ENCODE data around the gene JUND.
"Not testable (repeated sequence)": the region's sequence is repeated elsewhere in the genome, so short reads cannot be mapped to it uniquely, and the experiment has no call there.

Gene JUND

DNA sequence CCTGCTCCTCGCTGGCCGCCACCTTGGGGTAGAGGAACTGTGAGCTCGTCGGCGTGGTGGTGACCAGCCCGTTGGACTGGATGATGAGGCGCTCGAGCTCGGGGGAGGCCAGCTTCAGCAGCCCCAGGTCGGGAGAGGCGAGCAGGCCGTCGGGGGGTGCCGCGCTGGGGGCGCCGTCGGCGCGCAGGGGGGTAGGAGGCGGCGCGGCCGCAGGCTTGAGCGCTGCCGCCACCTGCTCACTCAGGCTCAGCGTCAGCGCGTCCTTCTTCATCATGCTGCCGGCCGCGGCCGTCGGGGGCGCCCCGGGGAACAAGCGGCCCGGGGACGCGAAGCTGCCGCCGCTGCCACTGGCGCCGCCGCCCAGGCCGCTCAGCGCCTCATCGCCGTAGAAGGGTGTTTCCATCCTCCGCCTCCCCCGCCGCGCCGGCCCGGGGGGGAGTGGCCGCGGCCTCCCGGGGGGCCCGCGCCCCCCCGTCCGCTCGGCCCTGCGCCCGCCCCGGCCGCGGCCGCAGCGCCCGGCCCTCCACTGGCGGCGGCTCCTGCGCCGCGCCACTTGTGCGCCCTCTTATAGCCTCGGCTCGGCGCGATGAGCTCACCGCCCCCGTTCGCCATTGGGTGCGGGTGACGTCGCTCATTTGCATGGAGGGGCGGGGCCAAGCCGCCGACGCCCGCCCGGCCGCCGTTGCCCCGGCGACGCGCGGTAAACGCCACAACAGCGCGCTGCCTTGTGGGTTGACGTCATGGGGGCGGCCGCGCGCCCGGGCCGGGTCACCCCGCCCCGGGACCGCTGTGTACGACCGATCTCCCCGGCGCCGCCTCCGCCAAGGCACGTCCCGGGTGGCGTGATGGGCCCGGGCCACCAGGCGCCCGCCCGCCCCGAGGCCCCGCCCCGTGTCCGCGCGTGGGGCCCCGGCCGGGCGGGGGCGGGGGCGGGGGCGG, at the start of gene JUND:
Gene JUND, minus strand, starts transcription at position 541 of the 939 bp plus-strand sequence. Its CDS starts 138 bp downstream, at position 403.
- DNase-seq = peak; percentile 96

DNA sequence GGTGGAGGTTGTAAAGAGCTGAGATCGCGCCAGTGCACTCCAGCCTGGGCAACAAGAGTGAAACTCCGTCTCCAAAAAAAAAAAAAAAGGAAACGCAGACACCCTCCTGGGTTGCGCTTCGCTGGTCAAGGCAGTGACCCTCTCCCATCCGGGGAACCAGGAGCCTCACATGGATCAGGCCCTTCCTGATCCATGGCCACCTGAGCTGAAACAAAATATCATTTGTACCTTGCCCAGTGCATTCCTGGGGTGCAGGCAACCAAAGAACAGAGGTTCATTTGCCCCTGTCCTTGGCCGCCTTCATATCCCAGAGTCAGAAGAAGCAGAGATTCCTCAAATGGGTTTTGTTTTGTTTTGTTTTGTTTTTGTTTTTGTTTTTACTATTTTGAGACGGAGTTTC, 49.4 kb upstream of the JUND start:
- DNase-seq = no peak

DNA sequence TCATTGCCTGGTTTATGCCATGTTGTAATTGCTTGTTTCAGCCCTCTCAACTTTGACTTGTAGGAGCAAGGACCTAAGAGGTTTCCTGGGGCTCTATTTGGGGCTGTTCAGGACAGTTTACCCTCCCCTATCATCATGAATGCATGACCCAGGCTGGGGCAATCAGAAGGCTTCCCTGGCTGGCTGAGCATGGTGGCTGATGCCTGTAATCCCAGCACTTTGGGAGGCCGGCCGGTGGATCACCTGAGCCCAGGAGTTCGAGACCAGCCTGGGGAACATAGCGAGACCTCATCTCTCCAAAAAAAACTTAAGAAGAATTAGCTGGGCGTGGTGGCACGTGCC, 47.6 kb upstream of the JUND start:
- no peak for DNase-seq

DNA sequence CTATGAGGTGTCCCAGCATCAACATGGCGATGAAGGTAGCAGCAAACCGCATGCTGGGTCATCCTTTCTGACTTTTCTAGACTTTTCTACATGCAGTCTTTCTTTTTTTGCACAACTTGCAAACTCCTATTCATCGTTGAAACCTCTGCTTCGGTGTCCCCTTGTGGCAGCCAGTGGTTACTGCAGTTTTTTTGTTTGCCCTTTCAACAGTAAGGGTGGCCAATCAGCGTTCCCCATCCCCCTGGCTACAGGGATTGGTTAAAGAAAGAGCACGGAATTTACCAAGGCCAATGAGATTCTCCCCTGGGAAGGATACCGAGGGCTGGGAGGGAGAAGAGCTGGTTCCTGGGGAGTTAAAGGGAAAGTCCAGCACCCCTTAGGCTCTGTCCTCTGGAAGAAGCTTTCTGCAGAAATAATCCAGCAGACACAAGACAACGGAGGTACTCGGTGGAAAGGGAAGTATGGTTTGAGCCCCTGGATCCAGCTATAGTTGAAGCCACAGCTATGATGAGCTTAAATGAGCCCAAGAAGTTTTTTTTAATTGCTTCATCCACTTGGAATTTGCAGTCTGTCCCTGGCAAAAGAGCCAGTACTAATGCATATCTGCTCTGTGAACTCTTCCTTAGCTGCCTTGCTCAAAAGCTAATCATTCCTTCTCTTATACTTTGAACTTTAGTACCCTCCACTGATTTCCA, 47.1 kb upstream of the JUND start:
- DNase-seq = peak; percentile 87

DNA sequence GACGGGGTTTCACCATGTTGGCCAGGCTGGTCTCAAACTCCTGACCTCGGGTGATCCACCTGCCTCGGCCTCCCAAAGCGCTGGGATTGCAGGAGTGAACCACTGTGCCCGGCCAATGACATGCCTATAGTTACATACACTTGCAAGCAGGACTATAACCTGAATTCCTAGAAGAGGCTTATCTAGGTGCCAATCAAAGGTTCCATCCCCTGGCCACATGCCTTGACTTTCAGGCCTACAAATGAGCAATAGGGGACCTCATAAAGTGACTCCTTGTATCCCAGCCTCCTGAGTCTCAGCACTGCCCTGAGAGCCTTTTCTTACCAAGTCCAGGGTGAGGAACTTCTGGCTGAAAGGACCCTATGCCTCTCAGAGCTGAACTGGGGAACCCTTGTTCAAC, 45.4 kb upstream of the JUND start:
- DNase-seq = no peak

DNA sequence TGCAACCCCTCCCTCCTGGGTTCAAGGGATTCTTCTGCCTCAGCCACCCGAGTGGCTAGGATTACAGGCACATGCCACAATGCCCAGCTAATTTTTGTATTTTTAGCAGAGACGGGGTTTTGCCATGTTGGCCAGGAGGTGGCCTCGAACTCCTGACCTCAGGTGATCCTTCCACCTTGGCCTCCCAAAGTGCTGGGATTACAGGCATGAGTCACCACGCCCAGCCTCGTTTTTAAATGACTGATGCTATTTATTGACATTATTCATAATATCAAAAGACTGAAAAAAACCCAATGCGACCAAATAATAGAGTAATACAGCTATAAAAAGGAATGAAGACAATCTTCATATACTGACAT, 42.9 kb upstream of the JUND start:
- not testable (repeated sequence) for DNase-seq

DNA sequence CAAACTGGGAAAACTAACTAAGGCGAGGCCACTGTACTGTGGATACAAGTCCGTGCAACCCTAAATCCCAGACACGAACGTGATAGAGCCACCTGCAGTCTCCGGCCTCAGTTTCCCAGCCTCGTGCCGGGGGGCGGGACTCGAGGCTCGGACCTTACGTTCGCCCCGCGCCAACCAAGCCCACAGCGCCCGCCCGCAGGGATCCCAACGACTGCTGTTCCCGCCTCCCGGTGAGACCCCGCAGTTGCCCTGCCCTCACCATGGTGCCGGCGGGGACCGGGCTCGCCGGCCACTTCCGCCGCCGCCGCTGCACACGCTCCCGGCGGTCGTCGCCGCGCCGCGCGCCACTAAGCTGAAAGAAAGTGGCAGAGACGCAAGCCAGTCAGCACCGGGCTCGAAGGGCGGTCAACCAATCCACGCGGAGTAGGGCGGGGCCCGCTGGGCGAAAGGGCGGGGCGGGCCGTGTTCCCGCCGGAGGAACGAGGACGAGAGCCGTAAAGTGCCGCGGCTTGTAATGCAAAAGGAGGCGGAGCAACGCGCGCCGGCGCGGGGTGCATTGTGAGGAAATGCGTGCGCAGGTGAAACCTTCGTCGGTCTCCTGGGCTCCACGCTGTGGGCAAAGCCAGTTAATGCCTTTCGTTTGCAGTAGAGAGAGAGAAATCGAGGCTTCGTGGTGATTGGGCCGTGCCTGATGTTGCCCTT, 41.5 kb upstream of the JUND start, which contains the start of gene LSM4:
Gene LSM4, minus strand, starts transcription at position 318 of the 702 bp plus-strand sequence. Its CDS starts 56 bp downstream, at position 262.
- DNase-seq = peak; percentile 100

DNA sequence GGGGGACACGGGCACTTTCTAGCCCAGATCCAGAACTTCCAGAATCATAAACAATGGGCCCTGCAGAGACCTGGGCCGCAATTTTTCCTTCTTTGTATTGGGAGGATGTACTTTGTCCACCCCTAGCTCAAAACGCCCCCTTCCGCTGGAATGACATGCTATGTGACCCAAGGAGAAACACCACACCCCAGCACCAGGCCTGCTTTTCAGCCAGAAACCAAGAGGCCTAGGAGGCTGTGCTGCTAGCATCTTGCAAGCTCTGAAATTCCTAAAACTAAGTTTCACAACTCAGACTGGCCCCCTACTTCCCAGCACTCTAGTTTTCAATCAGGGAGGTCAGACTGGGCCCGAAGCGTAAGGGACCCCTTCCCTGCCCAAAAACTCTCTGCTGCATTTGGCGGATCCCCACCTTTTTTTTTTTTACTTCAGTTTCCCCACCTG, 40.9 kb upstream of the JUND start:
- DNase-seq = no peak

DNA sequence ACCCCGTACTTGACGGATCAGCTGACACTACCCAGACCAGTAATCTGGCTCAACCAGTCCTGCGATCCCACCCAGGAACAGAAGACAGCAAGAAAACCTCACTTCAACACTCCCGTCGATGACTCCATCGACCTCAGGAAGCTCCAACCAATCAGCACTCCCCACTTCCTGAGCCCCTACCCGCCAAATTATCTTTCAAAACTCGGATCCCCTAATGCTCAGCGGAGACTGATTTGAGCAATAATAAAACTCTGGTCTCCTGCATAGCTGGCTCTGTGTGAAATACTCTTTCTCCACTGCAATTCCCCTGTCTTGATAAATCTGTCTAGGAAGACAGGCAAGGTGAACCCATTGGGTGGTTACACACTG, 40.3 kb upstream of the JUND start:
- DNase-seq = no peak

DNA sequence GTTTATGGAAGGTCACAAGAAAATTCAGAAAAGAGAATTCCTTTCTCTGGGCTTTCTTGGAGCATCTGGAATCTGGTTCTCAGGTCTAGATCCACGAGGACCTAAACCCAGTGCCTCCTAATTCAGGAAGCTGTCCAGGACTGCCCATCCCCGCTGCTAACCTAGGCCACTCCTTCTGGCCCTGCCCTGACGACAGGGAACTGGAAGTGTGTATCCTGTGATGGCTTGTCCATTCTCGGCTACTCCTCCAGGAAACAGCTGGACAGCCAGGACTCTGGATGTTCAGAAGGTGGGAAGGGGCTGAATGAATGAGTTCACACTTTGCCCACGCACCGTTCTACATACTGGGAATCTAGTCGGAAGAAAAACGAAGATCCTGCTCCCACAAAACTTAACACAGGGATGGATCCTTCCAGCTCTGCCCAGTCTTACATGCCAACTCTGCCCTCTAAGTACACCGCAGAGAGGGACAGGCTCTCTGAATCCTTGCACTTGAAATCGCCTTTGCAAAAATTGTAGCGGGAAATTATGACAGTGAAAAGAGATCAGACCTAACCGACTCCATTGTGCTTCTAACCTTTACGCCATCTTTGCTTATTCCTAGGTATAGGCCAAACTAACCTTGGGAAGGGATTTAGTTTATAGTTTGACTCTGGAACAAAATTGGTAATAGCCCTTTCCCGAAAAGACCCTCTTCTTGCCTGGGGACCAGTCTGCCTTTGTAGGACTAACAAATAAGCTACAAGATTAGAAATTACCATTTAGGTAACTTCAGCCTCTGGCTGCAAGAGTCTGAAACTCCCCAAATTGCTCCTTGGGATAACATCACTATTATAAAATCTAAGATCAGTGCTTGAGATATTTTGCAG, 39.7 kb upstream of the JUND start:
- no peak for DNase-seq

DNA sequence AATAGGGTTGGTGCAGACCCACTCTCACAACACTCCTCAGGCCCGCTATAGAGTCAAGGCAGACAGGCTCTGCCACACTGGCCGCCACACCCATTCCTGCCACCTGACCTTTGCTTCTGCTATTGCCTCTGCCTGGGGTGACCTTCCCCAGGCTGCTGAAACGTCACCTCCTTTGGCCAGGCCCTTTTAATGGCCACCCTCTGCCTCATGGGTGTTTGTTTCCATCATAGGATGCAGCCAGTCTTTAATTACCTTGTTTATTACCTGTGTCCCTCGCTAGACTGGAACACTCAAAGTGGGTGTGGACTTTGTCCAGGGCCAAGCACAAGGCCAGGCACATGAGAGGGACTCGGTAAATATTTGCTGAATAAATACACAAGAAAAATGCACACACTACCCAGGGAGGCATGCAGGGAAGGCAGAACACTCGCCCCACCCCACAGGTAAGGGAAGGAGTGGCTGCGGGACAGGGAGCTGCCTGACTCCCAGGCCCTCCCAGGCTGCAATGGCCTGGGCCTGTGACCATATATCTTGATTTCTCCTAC, 38.2 kb upstream of the JUND start:
- no peak for DNase-seq

DNA sequence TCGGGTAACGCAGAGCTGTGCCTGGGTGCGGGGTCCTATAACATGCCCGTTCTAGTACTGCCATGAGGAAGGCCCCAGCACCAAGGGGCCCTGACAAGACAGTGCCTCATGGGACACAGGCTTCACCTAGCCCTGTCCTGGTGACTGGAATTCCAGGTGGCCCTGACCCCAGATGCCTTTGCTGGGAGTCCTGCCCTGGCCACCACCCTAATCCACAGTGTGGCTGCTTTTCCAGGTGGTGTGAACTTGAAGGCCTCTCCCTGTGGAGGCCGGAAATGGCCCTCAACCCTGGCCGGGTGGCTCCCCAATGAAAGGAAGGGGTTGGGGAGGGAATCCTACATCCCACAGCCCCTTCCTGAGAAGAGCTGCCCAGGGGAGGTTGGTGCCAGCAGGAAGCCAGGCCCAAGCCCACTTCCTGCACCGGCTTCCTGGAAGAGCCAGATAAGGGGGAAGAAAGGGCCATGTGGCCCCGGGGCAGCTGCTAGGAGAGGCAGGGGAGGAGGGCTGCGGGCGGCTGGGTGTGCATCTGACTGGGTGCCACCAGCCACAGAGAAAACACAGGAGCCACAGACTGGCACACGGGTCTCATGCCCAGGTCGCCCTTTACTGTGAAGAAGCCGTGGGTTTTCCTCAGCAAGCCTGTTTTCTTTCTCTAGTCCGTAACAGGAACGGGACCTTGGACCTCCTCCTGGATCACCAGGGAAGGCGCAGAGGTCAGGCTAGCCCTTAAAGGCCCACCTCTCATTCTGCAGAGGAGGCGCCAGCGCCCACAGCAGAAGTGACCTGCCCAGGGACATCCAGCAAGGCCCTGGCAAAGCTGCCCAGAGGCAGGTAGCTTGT, 36.8 kb upstream of the JUND start:
- DNase-seq = no peak

DNA sequence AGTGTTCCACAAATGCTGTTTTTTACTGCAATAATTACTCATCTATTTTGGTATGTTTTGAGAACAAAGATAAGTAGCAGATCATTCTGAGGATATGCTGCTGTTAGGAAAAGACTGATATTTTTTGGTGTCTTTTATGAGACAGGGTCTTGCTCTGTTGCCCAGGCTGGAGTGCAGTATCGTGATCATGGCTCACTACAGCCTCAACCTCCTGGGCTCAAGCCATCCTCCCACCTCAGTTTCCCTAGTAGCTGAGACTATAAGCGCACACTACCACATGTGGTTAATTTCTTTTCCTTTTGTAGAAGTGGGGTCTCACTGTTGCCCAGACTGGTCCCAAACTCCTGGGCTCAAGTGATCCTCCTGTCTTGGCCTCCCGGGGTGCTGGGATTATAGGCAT, 32.0 kb upstream of the JUND start:
- no peak for DNase-seq

DNA sequence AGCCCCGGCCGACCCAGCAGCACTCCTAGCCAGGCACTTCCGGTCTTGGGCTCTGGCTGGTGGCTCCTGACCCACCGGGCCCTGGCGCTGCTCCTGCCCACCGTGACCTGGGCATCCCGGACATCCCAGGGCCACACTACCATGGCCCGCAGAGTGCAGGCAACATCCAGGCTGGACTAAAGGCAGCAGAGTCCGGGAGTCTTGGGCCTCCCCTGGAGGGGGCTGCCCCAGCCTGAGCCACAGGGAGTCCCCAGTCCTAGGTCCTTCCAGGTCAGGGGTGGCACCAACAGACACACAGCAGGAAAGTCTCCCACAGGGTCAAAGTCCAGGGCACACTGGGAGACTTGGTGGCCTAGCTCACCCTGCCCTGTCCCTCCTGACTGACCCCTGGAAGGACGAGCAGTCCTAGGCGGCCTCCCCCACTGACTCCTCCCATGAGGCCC, 30.7 kb upstream of the JUND start:
- no peak for DNase-seq

DNA sequence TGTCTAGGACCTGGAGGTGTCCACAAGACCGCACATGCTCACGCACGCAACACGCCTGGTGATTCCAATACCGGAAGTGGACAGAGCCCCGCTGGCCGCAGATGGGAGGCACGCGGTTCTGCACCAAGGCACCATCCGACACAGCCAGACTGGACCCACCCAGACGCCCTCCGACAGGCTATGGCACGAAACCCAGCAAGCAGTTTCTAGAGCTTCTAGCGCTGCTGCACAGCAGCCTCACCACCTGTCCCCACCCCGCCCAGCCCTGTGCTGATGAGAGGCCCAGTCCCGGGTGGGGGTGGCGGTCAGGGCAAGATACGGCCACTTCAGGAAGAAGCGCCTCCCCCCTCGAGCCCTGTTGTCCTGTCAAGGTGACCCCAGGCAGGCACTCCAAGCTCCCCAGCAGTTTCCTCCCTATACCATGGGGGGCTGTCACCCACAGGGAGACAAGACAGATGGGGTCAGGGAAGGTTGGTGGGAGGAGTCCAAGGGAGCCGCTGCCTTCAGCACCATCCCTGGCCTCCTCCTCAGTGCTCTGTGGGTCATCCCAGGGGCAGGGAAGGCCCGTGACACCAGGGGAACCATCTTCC, 30.2 kb upstream of the JUND start:
- no peak for DNase-seq

DNA sequence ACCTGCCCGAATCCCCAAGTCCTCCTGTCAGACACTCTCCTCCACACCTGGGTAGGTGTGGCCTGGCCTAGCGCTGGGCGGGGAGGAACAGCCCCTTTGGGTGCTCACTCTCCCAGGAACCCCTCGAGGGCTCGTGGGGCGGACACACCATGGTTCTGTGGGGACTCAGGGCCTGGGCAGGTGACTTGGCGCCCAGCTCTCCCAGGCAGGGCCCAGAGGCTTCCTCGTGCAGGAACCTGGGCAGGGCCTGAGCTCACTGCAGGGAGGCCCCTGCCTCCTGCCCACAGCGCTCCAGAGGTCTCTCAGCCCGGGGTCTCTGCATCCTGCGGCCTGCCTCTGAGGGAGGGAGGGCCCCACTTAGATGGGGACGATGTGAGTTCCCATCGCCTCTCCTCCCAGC, 29.5 kb upstream of the JUND start:
- DNase-seq = no peak

DNA sequence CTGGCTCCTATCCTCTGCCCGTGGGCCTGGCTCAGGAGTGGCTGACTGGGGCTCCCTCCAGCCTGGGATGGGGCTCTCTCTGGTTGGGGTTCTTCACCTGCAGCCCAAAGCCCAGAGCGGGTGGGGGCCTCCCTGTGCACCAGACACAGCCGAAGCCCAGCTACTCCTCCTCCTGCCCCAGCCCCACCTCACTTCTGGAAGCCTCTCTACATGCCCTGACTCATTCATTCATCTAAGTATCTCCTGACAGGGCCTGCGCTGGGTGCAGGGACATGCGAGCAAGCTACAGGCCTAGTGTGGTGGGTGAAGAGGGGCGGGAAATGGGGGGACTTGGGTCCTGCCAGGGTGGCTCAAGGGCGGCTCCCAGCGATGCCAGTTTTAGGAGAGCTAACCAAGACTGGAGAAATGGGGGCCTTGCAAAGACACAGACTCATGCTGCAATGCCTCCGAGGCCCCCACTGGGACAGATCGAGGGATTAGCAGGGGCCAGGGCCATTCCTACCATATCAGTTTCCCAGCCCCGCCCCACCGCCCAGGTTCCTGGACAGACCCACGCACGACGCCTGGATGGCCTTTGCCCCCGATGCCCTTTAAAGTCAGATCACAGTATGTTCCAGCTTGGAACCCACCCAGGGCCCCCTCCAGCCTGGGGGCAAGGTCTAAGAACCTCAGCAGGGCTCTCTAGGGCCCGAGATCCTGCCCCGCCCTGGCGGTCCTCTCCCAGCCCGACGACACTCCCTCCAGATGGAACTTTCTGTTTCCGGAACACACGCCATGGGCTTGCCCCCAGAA, 28.9 kb upstream of the JUND start:
- no peak for DNase-seq

DNA sequence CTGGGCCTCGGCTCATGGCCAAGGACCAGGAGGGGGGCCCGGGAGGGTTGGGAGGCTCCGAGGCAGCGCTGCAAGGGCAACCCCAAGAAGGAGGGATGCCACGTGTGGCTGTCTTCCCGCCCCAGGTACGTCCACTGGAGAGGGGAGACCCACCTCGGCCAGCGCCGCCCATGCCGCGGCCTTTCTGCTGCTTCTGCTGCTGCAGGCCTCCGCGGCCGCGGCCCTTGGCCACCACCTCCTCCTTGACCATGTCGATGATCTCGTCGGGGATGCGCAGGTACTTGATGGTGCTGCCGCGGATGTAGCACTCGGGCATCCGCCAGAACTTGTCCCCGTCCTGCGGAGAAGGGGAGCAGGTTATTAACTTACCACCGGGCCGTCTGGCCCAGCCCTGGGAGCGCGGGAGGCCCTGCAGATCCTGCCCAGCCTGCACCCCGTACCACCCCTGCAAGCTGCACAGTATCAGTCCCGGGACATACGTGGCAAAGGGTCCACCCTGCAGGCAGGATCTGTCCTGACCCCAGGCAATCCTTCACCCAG, 28.2 kb upstream of the JUND start:
- no peak for DNase-seq

DNA sequence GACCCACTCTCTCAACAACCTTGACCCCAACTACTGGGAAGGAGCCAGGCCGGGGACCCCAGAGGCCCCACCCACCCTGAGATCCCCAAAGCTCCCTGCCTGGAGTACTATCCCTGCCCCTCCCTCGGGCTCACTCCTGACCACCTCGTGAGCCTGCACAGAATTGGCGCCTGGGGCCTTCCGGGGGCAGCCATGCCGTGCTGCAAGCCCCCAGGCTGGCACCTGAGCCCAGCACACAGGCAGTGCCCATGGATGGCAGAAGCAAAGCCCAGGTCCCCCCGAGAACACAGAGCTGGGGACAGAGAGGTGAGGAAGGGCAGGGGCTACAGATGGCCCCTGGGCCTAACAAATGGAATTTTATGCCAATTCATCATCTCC, 27.5 kb upstream of the JUND start:
- DNase-seq = no peak

Data from activated naive CD4-positive, alpha-beta T cell treated with anti-CD3 and anti-CD28 coated beads, Interleukin-2, amount 50 U/mL, for 16 hours (primary cell).